ENCODE results near the gene METTL26.

The METTL26 gene

GRCh38 chr16:648071-648780 lies 12.1 kb upstream of the METTL26 start:
- peak overlapping the region; percentile 74 for H3K4me2 ChIP-seq (ENCODE audit: low read depth, low read length, poor library complexity, severe bottlenecking)
- H3K27me3 ChIP-seq (ENCODE audit: low read length): no peaks in the 10 kb centered on the region
- peaks cover 9% of the 10 kb centered on the region; the same call in 1 of the 2 replicates for H3K79me2 ChIP-seq (ENCODE audit: insufficient read depth, low read length)
- H3K36me3 ChIP-seq (ENCODE audit: low read length): no peaks in the 10 kb centered on the region
- H3K9me3 ChIP-seq (ENCODE audit: insufficient read depth, low read length): no peaks in the 10 kb centered on the region
- H2AFZ ChIP-seq (ENCODE audit: low read depth, low read length, severe bottlenecking): no peak overlapping the region
- H3K9me2 ChIP-seq (replicated peaks; ENCODE audit: insufficient read depth, low read length): no peaks in the 10 kb centered on the region
- H3K9ac ChIP-seq (ENCODE audit: low read length): peak overlapping the region; percentile 88
- no peaks in the 10 kb centered on the region for H4K20me1 ChIP-seq (ENCODE audit: low read depth, low read length)
- H3F3A ChIP-seq (ENCODE audit: insufficient read depth): peaks cover 12% of the 10 kb centered on the region
- H3K27ac ChIP-seq (ENCODE audit: low read depth, low read length): peak overlapping the region; percentile 66
- peak; percentile 82 for TF ChIP-seq CTCF (IDR thresholded peaks at IDR 0.05; ENCODE audit: insufficient read depth, low read length, poor library complexity, severe bottlenecking)
- TF ChIP-seq EZH2phosphoT487 (conservative IDR thresholded peaks at IDR 0.05; ENCODE audit: low read length): no peak
- H3K4me3 ChIP-seq (ENCODE audit: insufficient read depth, low read length, poor library complexity, severe bottlenecking): peak overlapping the region; percentile 68

DNA sequence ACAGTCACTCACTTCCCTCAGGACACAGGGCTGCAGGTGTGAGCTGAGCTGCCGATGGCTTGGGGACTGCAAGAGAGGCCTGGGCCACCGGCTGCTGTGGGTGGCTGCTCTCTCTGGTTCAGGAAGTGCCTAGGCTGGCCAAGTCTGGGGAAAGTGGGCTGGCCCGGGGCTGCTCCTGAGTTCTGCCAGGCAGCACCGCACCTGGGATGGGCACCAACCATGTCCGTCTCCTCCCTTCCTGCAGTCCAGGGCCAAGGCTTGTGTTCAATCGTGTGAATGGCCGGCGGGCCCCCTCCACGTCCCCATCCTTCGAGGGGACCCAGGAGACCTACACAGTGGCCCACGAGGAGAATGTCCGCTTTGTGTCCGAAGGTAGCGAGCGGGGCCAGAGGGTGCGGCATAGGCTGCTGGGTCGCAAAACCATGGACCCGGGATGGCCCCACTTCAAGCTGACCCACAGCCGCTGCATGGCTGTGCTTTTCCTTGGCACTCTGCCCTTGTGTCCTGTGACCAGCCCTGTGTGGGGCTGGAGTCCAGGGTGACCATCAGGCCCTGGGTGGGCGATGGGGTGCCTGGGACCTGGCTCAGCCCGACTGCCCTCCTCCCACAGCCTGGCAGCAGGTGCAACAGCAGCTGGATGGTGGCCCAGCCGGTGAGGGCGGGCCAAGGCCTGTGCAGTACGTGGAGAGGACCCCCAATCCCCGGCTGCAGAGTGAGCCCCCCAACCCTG lies 11.2 kb upstream of the METTL26 start:
- H3K27ac ChIP-seq (ENCODE audit: low read depth, low read length): no peak overlapping the region; the same call in 1 of the 2 replicates
- no peaks in the 10 kb centered on the region for H3K27me3 ChIP-seq (ENCODE audit: low read length)
- no peaks in the 10 kb centered on the region for H3K36me3 ChIP-seq (ENCODE audit: low read length)
- no peak overlapping the region for H2AFZ ChIP-seq (ENCODE audit: low read depth, low read length, severe bottlenecking)
- H3K4me2 ChIP-seq (ENCODE audit: low read depth, low read length, poor library complexity, severe bottlenecking): peak overlapping the region; percentile 74
- no peaks in the 10 kb centered on the region for H3K9me3 ChIP-seq (ENCODE audit: insufficient read depth, low read length)
- peak overlapping the region; percentile 88; the same call in 1 of the 2 replicates for H3K9ac ChIP-seq (ENCODE audit: low read length)
- no peaks in the 10 kb centered on the region for H3K9me2 ChIP-seq (replicated peaks; ENCODE audit: insufficient read depth, low read length)
- H3F3A ChIP-seq (ENCODE audit: insufficient read depth): peaks cover 18% of the 10 kb centered on the region
- H3K79me2 ChIP-seq (ENCODE audit: insufficient read depth, low read length): peaks cover 18% of the 10 kb centered on the region
- H4K20me1 ChIP-seq (ENCODE audit: low read depth, low read length): no peaks in the 10 kb centered on the region
- no peak overlapping the region for H3K4me3 ChIP-seq (ENCODE audit: insufficient read depth, low read length, poor library complexity, severe bottlenecking)
- TF ChIP-seq CTCF (IDR thresholded peaks at IDR 0.05; ENCODE audit: insufficient read depth, low read length, poor library complexity, severe bottlenecking): no peak
- no peak for TF ChIP-seq EZH2phosphoT487 (conservative IDR thresholded peaks at IDR 0.05; ENCODE audit: low read length)

GRCh38 chr16:646679-647172 lies 10.6 kb upstream of the METTL26 start:
- peaks cover 18% of the 10 kb centered on the region for H3K79me2 ChIP-seq (ENCODE audit: insufficient read depth, low read length)
- H3K36me3 ChIP-seq (ENCODE audit: low read length): no peaks in the 10 kb centered on the region
- no peak overlapping the region for H3K9ac ChIP-seq (ENCODE audit: low read length)
- no peaks in the 10 kb centered on the region for H3K9me3 ChIP-seq (ENCODE audit: insufficient read depth, low read length)
- no peak overlapping the region for H3K27ac ChIP-seq (ENCODE audit: low read depth, low read length)
- H3K9me2 ChIP-seq (replicated peaks; ENCODE audit: insufficient read depth, low read length): no peaks in the 10 kb centered on the region
- peaks cover 18% of the 10 kb centered on the region for H3F3A ChIP-seq (ENCODE audit: insufficient read depth)
- TF ChIP-seq CTCF (IDR thresholded peaks at IDR 0.05; ENCODE audit: insufficient read depth, low read length, poor library complexity, severe bottlenecking): no peak
- TF ChIP-seq EZH2phosphoT487 (conservative IDR thresholded peaks at IDR 0.05; ENCODE audit: low read length): no peak
- H4K20me1 ChIP-seq (ENCODE audit: low read depth, low read length): no peaks in the 10 kb centered on the region
- no peak overlapping the region for H3K4me2 ChIP-seq (ENCODE audit: low read depth, low read length, poor library complexity, severe bottlenecking)
- no peak overlapping the region for H3K4me3 ChIP-seq (ENCODE audit: insufficient read depth, low read length, poor library complexity, severe bottlenecking)
- no peak overlapping the region for H2AFZ ChIP-seq (ENCODE audit: low read depth, low read length, severe bottlenecking)
- H3K27me3 ChIP-seq (ENCODE audit: low read length): no peaks in the 10 kb centered on the region
